BE2C (cell line): ENCODE measurements around the gene BCAM.
"Not testable (repeated sequence)": the region's sequence is repeated elsewhere in the genome, so short reads cannot be mapped to it uniquely, and the experiment has no call there.

Experiments used
- DNase-seq: peaks from one replicate; pipeline ENCODE4 v3.0.0-alpha.2; 2020
- H3K27me3 ChIP-seq: fragments of 250-450 bp; sonication (Bioruptor Pico); 2 replicates; pipeline ENCODE4 v1.5.1; 2020; ENCODE audit warnings: mild to moderate bottlenecking
- H3K36me3 ChIP-seq: fragments of 250-450 bp; sonication (Bioruptor Pico); 2 replicates; pipeline ENCODE4 v1.5.1; 2020; ENCODE audit warnings: mild to moderate bottlenecking
- H3K4me1 ChIP-seq: fragments of 250-450 bp; sonication (Bioruptor Pico); 2 replicates; pipeline ENCODE4 v1.5.1; 2020
- H3K4me3 ChIP-seq: 2 replicates; pipeline ENCODE4 v1.5.1; 2011; ENCODE audit warnings: low read depth, low read length
- H3K9me3 ChIP-seq: fragments of 250-450 bp; sonication (Bioruptor Pico); 2 replicates; pipeline ENCODE4 v1.5.1; 2020
- CTCF ChIP-seq: IDR thresholded peaks from 2 replicates; pipeline ENCODE4 v1.5.1; 2012; ENCODE audit warnings: mild to moderate bottlenecking, low read depth, low read length

BCAM gene

GRCh38 chr19:44767295-44768180 is 41.4 kb upstream of the BCAM start:
- peaks cover 3% of the 10 kb centered on the region; the same call in 1 of the 2 replicates for H3K4me1 ChIP-seq
- no peaks in the 10 kb centered on the region for H3K27me3 ChIP-seq
- no peak overlapping the region for H3K4me3 ChIP-seq
- no peaks in the 10 kb centered on the region for H3K36me3 ChIP-seq
- no peak for DNase-seq
- H3K9me3 ChIP-seq, result no peaks in the 10 kb centered on the region; the same call in 1 of the 2 replicates
- no peak for TF ChIP-seq CTCF

GRCh38 chr19:44770550-44771257 is 38.2 kb upstream of the BCAM start:
- peak; percentile 81 for TF ChIP-seq CTCF
- Histone ChIP-seq H3K36me3 (no peaks in the 10 kb centered on the region), H3K9me3 (no peaks in the 10 kb centered on the region; the same call in 1 of the 2 replicates), H3K4me3 (peak overlapping the region; percentile 20; the same call in 1 of the 2 replicates), H3K4me1 (peaks cover 3% of the 10 kb centered on the region; the same call in 1 of the 2 replicates), H3K27me3 (no peaks in the 10 kb centered on the region)
- DNase-seq, result peak; percentile 94

GRCh38 chr19:44772144-44772543 is 36.8 kb upstream of the BCAM start:
- not testable (repeated sequence) for H3K9me3 ChIP-seq, H3K4me1 ChIP-seq, H3K27me3 ChIP-seq, H3K36me3 ChIP-seq, H3K4me3 ChIP-seq, DNase-seq

GRCh38 chr19:44772959-44773358 is 35.9 kb upstream of the BCAM start:
- Histone ChIP-seq H3K9me3 (no peaks in the 10 kb centered on the region), H3K36me3 (no peaks in the 10 kb centered on the region), H3K4me3 (no peak overlapping the region), H3K27me3 (no peaks in the 10 kb centered on the region), H3K4me1 (peaks cover 3% of the 10 kb centered on the region; the same call in 1 of the 2 replicates)
- no peak for TF ChIP-seq CTCF
- DNase-seq, result no peak

GRCh38 chr19:44775676-44776240 is 33.1 kb upstream of the BCAM start:
- Histone ChIP-seq H3K27me3 (no peaks in the 10 kb centered on the region), H3K9me3 (no peaks in the 10 kb centered on the region), H3K4me3 (no peak overlapping the region), H3K4me1 (peaks cover 3% of the 10 kb centered on the region; the same call in 1 of the 2 replicates), H3K36me3 (no peaks in the 10 kb centered on the region)
- no peak for DNase-seq
- TF ChIP-seq CTCF, result no peak

GRCh38 chr19:44776402-44777096 is 32.4 kb upstream of the BCAM start:
- no peaks in the 10 kb centered on the region for H3K9me3 ChIP-seq
- H3K4me3 ChIP-seq, result no peak overlapping the region
- no peaks in the 10 kb centered on the region for H3K36me3 ChIP-seq
- no peak for TF ChIP-seq CTCF
- H3K4me1 ChIP-seq, result no peaks in the 10 kb centered on the region
- no peak for DNase-seq
- H3K27me3 ChIP-seq, result no peaks in the 10 kb centered on the region
